ENCODE results near the gene MARS1.

DNA sequence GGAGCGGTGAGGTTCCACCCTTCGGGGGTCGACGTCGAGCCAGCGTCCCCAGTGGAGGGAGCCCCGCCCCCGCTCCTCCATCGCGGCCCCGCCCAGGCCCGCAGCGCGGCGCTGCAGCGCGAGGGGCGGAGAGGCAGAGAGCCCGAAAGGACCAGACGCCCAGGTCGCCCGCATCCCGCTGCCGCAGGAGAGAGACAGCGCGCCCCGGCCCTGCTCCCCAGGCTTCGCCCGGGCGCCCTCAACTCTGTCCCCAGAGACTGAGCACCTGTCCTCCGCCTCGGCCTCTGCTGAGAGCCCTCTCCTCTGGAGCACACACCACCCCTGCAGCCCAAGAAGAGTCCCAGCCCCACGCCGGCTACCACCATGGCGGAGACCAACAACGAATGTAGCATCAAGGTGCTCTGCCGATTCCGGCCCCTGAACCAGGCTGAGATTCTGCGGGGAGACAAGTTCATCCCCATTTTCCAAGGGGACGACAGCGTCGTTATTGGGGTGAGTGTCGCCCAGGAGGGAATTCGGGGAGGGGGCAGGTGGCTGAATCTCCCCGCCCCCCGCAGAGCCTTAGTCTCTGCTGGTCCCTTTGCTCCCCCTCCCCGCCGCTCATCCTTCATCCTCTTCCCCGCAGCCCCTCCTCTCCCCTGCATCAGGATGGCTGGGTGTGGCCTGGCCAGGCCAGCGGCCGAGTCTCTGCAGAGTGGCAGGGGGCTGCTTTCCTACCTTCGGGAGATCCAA lies 62.2 kb downstream of the MARS1 start, which contains the start of gene KIF5A:
- TF ChIP-seq, protein P1, sequence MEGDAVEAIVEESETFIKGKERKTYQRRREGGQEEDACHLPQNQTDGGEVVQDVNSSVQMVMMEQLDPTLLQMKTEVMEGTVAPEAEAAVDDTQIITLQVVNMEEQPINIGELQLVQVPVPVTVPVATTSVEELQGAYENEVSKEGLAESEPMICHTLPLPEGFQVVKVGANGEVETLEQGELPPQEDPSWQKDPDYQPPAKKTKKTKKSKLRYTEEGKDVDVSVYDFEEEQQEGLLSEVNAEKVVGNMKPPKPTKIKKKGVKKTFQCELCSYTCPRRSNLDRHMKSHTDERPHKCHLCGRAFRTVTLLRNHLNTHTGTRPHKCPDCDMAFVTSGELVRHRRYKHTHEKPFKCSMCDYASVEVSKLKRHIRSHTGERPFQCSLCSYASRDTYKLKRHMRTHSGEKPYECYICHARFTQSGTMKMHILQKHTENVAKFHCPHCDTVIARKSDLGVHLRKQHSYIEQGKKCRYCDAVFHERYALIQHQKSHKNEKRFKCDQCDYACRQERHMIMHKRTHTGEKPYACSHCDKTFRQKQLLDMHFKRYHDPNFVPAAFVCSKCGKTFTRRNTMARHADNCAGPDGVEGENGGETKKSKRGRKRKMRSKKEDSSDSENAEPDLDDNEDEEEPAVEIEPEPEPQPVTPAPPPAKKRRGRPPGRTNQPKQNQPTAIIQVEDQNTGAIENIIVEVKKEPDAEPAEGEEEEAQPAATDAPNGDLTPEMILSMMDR (IDR thresholded peaks at IDR 0.05), result no peak
- no peak for TF ChIP-seq POLR2A (IDR thresholded peaks at IDR 0.05)
